ENCODE measurements around the gene CLCN5. TPM values are rescaled to one million over a fixed set of nuclear protein-coding genes. Genes with fewer than 3 reads are reported as not detected.

Gene CLCN5
- total RNA-seq, 1 experiment from 2014 or later: 4.9 TPM

GRCh38 chrX:50106051-50106675 lies 183.8 kb downstream of the CLCN5 start:
- no peak overlapping the region for H3K27ac Mint-ChIP-seq (ENCODE audit: low read depth, unreplicated experiment)
- no peak for TF ChIP-seq CTCF (IDR thresholded peaks at IDR 0.05; ENCODE audit: unreplicated experiment)
- H3K27me3 Mint-ChIP-seq (ENCODE audit: insufficient read depth, unreplicated experiment): peaks cover 49% of the 10 kb centered on the region
- no TSS peak for BruUV-seq (replicated peaks)
- POLR2A ChIA-PET: interaction anchor here (0.5 kb wide), 1 partner anchor 474 kb away, joined by 3 read pairs; no protein-coding TSS in a partner anchor
- no peaks in the 10 kb centered on the region for H3K4me1 Mint-ChIP-seq (ENCODE audit: insufficient read depth, unreplicated experiment)
- CTCF ChIA-PET: no interaction called here
- no peaks in the 10 kb centered on the region for H3K9me3 Mint-ChIP-seq (ENCODE audit: unreplicated experiment)
- no peak for DNase-seq (ENCODE audit: unreplicated experiment)
- H3K4me3 Mint-ChIP-seq (ENCODE audit: unreplicated experiment): no peak overlapping the region
- intact Hi-C loops (cut with micrococcal nuclease): no loop called here
- no peaks in the 10 kb centered on the region for H3K36me3 Mint-ChIP-seq (ENCODE audit: insufficient read depth, unreplicated experiment)

- no peak overlapping the region for H3K4me3 Mint-ChIP-seq (ENCODE audit: unreplicated experiment)
- H3K27ac Mint-ChIP-seq (ENCODE audit: low read depth, unreplicated experiment): no peak overlapping the region
- peaks cover 58% of the 10 kb centered on the region for H3K27me3 Mint-ChIP-seq (ENCODE audit: insufficient read depth, unreplicated experiment)
Measured at GRCh38 chrX:50107470-50107869, 185.1 kb downstream of the CLCN5 start.

GRCh38 chrX:50108264-50108663 lies 185.9 kb downstream of the CLCN5 start:
- H3K27ac Mint-ChIP-seq (ENCODE audit: low read depth, unreplicated experiment): no peak overlapping the region
- H3K9me3 Mint-ChIP-seq (ENCODE audit: unreplicated experiment): no peaks in the 10 kb centered on the region
- peaks cover 50% of the 10 kb centered on the region for H3K27me3 Mint-ChIP-seq (ENCODE audit: insufficient read depth, unreplicated experiment)

More at GRCh38 chrX:50107470-50107869, 185.1 kb downstream of the CLCN5 start:
- DNase-seq (ENCODE audit: unreplicated experiment): peak; percentile 38
- POLR2A ChIA-PET: no interaction called here
- intact Hi-C loops (cut with micrococcal nuclease): no loop called here
- no TSS peak for BruUV-seq (replicated peaks)
- Mint-ChIP-seq H3K36me3 (ENCODE audit: insufficient read depth, unreplicated experiment) (no peaks in the 10 kb centered on the region), H3K9me3 (ENCODE audit: unreplicated experiment) (no peaks in the 10 kb centered on the region), H3K4me1 (ENCODE audit: insufficient read depth, unreplicated experiment) (no peaks in the 10 kb centered on the region)
- no peak for TF ChIP-seq CTCF (IDR thresholded peaks at IDR 0.05; ENCODE audit: unreplicated experiment)
- CTCF ChIA-PET: no interaction called here

GRCh38 chrX:50111742-50112141 lies 189.3 kb downstream of the CLCN5 start:
- H3K27ac Mint-ChIP-seq (ENCODE audit: low read depth, unreplicated experiment): no peak overlapping the region
- BruUV-seq (replicated peaks): no TSS peak

More at GRCh38 chrX:50108264-50108663, 185.9 kb downstream of the CLCN5 start:
- BruUV-seq (replicated peaks): no TSS peak
- intact Hi-C loops (cut with micrococcal nuclease): no loop called here
- Mint-ChIP-seq H3K4me3 (ENCODE audit: unreplicated experiment) (no peak overlapping the region), H3K36me3 (ENCODE audit: insufficient read depth, unreplicated experiment) (no peaks in the 10 kb centered on the region), H3K4me1 (ENCODE audit: insufficient read depth, unreplicated experiment) (no peaks in the 10 kb centered on the region)
- ChIA-PET CTCF (no interaction called here), POLR2A (no interaction called here)
- no peak for TF ChIP-seq CTCF (IDR thresholded peaks at IDR 0.05; ENCODE audit: unreplicated experiment)
- no peak for DNase-seq (ENCODE audit: unreplicated experiment)

More at GRCh38 chrX:50111742-50112141, 189.3 kb downstream of the CLCN5 start:
- no peak for TF ChIP-seq CTCF (IDR thresholded peaks at IDR 0.05; ENCODE audit: unreplicated experiment)
- POLR2A ChIA-PET: interaction anchor here (0.6 to 0.7 kb wide), 2 partner anchors 17 to 191 kb away, joined by 3 read pairs; no protein-coding TSS in a partner anchor
- Mint-ChIP-seq H3K9me3 (ENCODE audit: unreplicated experiment) (peaks cover 8% of the 10 kb centered on the region), H3K27me3 (ENCODE audit: insufficient read depth, unreplicated experiment) (peaks cover 61% of the 10 kb centered on the region), H3K36me3 (ENCODE audit: insufficient read depth, unreplicated experiment) (no peaks in the 10 kb centered on the region), H3K4me1 (ENCODE audit: insufficient read depth, unreplicated experiment) (no peaks in the 10 kb centered on the region), H3K4me3 (ENCODE audit: unreplicated experiment) (no peak overlapping the region)
- CTCF ChIA-PET: interaction anchor here (0.6 to 0.8 kb wide), 3 partner anchors 9 to 424 kb away, joined by 3 to 4 read pairs (median 3); no protein-coding TSS in a partner anchor
- intact Hi-C loops (cut with micrococcal nuclease): no loop called here
- peak; percentile 11 for DNase-seq (ENCODE audit: unreplicated experiment)

All from MCF 10A (cell line).